K562 (cell line): Measurements from ENCODE around the gene OR8G5. TPM values are rescaled to one million over a fixed set of nuclear protein-coding genes. Genes with fewer than 3 reads are reported as not detected.

Experiments used
- ATAC-seq: fragments of 200-7000 bp; cut with Tn5 transposase; 3 replicates; pipeline ENCODE4 v1.9.1; 2020; ENCODE audit warnings: moderate library complexity
- BruUV-seq: library from RNA; stranded (reverse); fragments of 400-500 nt; replicated peaks from 2 replicates; lab custom pipeline; 2021; lab: Mats Ljungman, UMichigan
- CTCF ChIA-PET: fragments of 300-600 bp; formaldehyde crosslinking; extraction: SDS; loops from one replicate; lab custom pipeline; 2021; ENCODE audit warnings: low intra/inter-chr PET ratio; lab: Yijun Ruan, JAX
- POLR2A ChIA-PET: fragments of 300-600, 350-650 bp; sonication (Branson Sonifier 250); formaldehyde crosslinking; extraction: SDS; loops from one replicate; lab custom pipeline; 2021; ENCODE audit warnings: antibody characterized with exemption, inconsistent platforms; lab: Yijun Ruan, JAX
- DNase-seq, 4 experiments: peaks; one replicate each; pipeline versions ENCODE4 v3.0.0 to v3.0.0-alpha.2; 2011 to 2018; ENCODE audit warnings: low spot score in 3 of 4, mixed read lengths in 3 of 4; ENCODE audit errors: extremely low read depth in 1 of 4
- FAIRE-seq: peaks from 2 replicates; lab custom pipeline; 2011; peaks lifted over from hg19 to GRCh38; lab: Jason Lieb, UNC
- H2AFZ ChIP-seq: 2 replicates; pipeline ENCODE4 v1.6.0; 2011; ENCODE audit warnings: low read depth, low read length, control low read depth, inconsistent platforms
- H3K27ac ChIP-seq: fragments of 200-600 bp; 3 replicates; pipeline ENCODE4 v1.8.0; 2011; ENCODE audit warnings: low read depth, mild to moderate bottlenecking, control low read depth, inconsistent platforms, low read length, moderate library complexity, mixed read lengths; ENCODE audit errors: extremely low read depth
- H3K27me3 ChIP-seq, 2 experiments: fragments of 300-600 bp in 1 of 2; 2 replicates in 1 of 2; 3 replicates in 1 of 2; pipeline versions ENCODE4 v1.6.0 to v1.8.0; 2011; ENCODE audit warnings: inconsistent platforms in 2 of 2, low read length in 2 of 2, mild to moderate bottlenecking in 1 of 2, mixed read lengths in 1 of 2, moderate library complexity in 1 of 2; ENCODE audit not compliant: control insufficient read depth in 2 of 2, insufficient read depth in 2 of 2
- H3K36me3 ChIP-seq: fragments of 300-600 bp; 3 replicates; pipeline ENCODE4 v1.8.0; 2011; ENCODE audit warnings: mild to moderate bottlenecking, low read length, inconsistent platforms; ENCODE audit not compliant: control insufficient read depth, insufficient read depth
- H3K4me1 ChIP-seq, 2 experiments: fragments of 200-600 bp in 1 of 2; replicated peaks in 1 of 2; 2 replicates in 1 of 2; 3 replicates in 1 of 2; pipeline versions ENCODE4 v1.5.1 to v1.8.0; 2011; ENCODE audit warnings: inconsistent platforms in 2 of 2, low read length in 2 of 2, mild to moderate bottlenecking in 1 of 2, mixed read lengths in 1 of 2, moderate library complexity in 1 of 2; ENCODE audit not compliant: control insufficient read depth in 2 of 2, insufficient read depth in 2 of 2
- H3K4me2 ChIP-seq: 2 replicates; pipeline ENCODE4 v1.6.1; 2011; ENCODE audit warnings: low read length, control low read depth, inconsistent platforms, mixed read lengths; ENCODE audit not compliant: insufficient read depth
- H3K4me3 ChIP-seq: fragments of 200-600 bp; sonication (generic), shearing (Covaris generic); 2 replicates; pipeline ENCODE4 v1.5.1; 2016; ENCODE audit warnings: control low read depth, inconsistent platforms
- H3K79me2 ChIP-seq: fragments of 200-600 bp; 3 replicates; pipeline ENCODE4 v1.8.0; 2011; ENCODE audit warnings: low read length, inconsistent platforms; ENCODE audit not compliant: control insufficient read depth, insufficient read depth
- H3K9ac ChIP-seq, 2 experiments: 2 replicates each; pipeline versions ENCODE4 v1.6.0 to v1.6.1; 2011; ENCODE audit warnings: low read depth in 2 of 2, low read length in 2 of 2, control low read depth in 1 of 2, inconsistent platforms in 1 of 2, mild to moderate bottlenecking in 1 of 2, mixed read lengths in 1 of 2; ENCODE audit not compliant: insufficient read depth in 1 of 2
- H3K9me1 ChIP-seq: one replicate; pipeline ENCODE4 v1.6.0; 2011; ENCODE audit warnings: inconsistent platforms, mild to moderate bottlenecking, low read length, moderate library complexity; ENCODE audit not compliant: control insufficient read depth, insufficient read depth
- H3K9me3 ChIP-seq: replicated peaks from 2 replicates; pipeline ENCODE4 v1.5.1; 2011; ENCODE audit warnings: low read depth, low read length, inconsistent platforms; ENCODE audit not compliant: control insufficient read depth, insufficient read depth
- H4K20me1 ChIP-seq: replicated peaks from 2 replicates; pipeline ENCODE4 v1.6.1; 2011; ENCODE audit warnings: low read length, inconsistent platforms, mixed read lengths; ENCODE audit not compliant: control insufficient read depth, insufficient read depth
- CBFA2T3 ChIP-seq: fragments of 450-650 bp; IDR thresholded peaks from 2 replicates; pipeline ENCODE4 v1.6.1; 2017
- CBX1 ChIP-seq: sonication (generic); IDR thresholded peaks from 2 replicates; pipeline ENCODE4 v1.6.1; 2016; ENCODE audit warnings: antibody characterized with exemption, low read depth, mild to moderate bottlenecking
- CEBPZ ChIP-seq: fragments of 150-350 bp; IDR thresholded peaks from 2 replicates; pipeline ENCODE4 v1.6.1; 2014; ENCODE audit warnings: low read depth, mild to moderate bottlenecking, low read length, borderline replicate concordance
- CREB3 ChIP-seq: fragments of 450-650 bp; conservative IDR thresholded peaks from 2 replicates; pipeline ENCODE4 v1.6.1; 2016; ENCODE audit warnings: missing genetic modification characterization, low read depth, mild to moderate bottlenecking, missing compliant biosample characterization, moderate library complexity
- EP300 ChIP-seq: IDR thresholded peaks from 2 replicates; pipeline ENCODE4 v1.6.1; 2012; ENCODE audit warnings: low read length, improper control_type of control experiment
- FOSL1 ChIP-seq: fragments of 200-800 bp; sonication (Bioruptor generic); conservative IDR thresholded peaks from 2 replicates; pipeline ENCODE4 v1.6.1; 2016; ENCODE audit warnings: missing genetic modification characterization, missing compliant biosample characterization
- HES1 ChIP-seq: fragments of 450-650 bp; IDR thresholded peaks from 2 replicates; pipeline ENCODE4 v1.6.1; 2016; ENCODE audit warnings: low read depth, mild to moderate bottlenecking, moderate library complexity
- HMG20A ChIP-seq: fragments of 450-650 bp; formaldehyde crosslinking; conservative IDR thresholded peaks from 2 replicates; pipeline ENCODE4 v1.4.0; 2020; ENCODE audit warnings: mild to moderate bottlenecking, mixed read lengths
- HSF4 ChIP-seq: fragments of 250-450 bp; sonication (Bioruptor Pico); IDR thresholded peaks from 2 replicates; pipeline ENCODE4 v2.1.2; 2022; ENCODE audit warnings: mild to moderate bottlenecking, moderate library complexity, borderline replicate concordance
- JUN ChIP-seq, 2 experiments: sonication (generic) in 1 of 2; formaldehyde crosslinking in 1 of 2; IDR thresholded peaks; 2 replicates each; pipeline versions ENCODE4 v1.6.1 to v1.8.0; 2012 to 2022; ENCODE audit warnings: borderline replicate concordance in 2 of 2, mild to moderate bottlenecking in 2 of 2, improper control_type of control experiment in 1 of 2, low read depth in 1 of 2, low read length in 1 of 2, missing genetic modification reagents in 1 of 2
- KLF10 ChIP-seq: fragments of 250-450 bp; sonication (Bioruptor Pico); IDR thresholded peaks from 2 replicates; pipeline ENCODE4 v1.6.1; 2021; ENCODE audit warnings: matching md5 sums
- MTA1 ChIP-seq: fragments of 450-650 bp; IDR thresholded peaks from 2 replicates; pipeline ENCODE4 v1.6.1; 2017; ENCODE audit warnings: borderline replicate concordance
- POLR3A ChIP-seq: IDR thresholded peaks from 2 replicates; pipeline ENCODE4 v1.6.1; 2011; ENCODE audit warnings: borderline replicate concordance, mild to moderate bottlenecking, moderate library complexity; ENCODE audit not compliant: insufficient read length, insufficient read depth; ENCODE audit errors: extremely low read depth
- TEAD4 ChIP-seq, 2 experiments: sonication (generic) in 1 of 2; formaldehyde crosslinking in 1 of 2; IDR thresholded peaks; 2 replicates each; pipeline versions ENCODE4 v1.6.1 to v1.8.0; 2012 to 2022; ENCODE audit warnings: borderline replicate concordance in 1 of 2, inconsistent platforms in 1 of 2, low read length in 1 of 2, mild to moderate bottlenecking in 1 of 2, missing genetic modification reagents in 1 of 2
- ZNF57 ChIP-seq: fragments of 450-650 bp; formaldehyde crosslinking; IDR thresholded peaks from 2 replicates; pipeline ENCODE4 v1.4.0; 2020; ENCODE audit warnings: mild to moderate bottlenecking, moderate library complexity
- WGBS: fragments of 100-300 bp; shearing (Covaris generic); methylation state at CpG from one replicate; pipeline ENCODE4 v1.1.6; 2016; ENCODE audit warnings: low coverage, mixed read lengths; ENCODE audit not compliant: insufficient coverage; ENCODE audit errors: missing lambda C conversion rate; 5-methylcytosine and 5-hydroxymethylcytosine counted together
- in situ Hi-C: fragments of 300-500 bp; cut with MboI; formaldehyde crosslinking; loops from 4 replicates; pipeline ENCODE4 v1.15.0; 2018; ENCODE audit warnings: inconsistent platforms, mixed read lengths
- intact Hi-C: fragments of 100-400 bp; cut with micrococcal nuclease; formaldehyde crosslinking; loops from 2 replicates; pipeline ENCODE4 v1.14.2; 2022
- polyA plus RNA-seq, 8 experiments: library from polyadenylated mRNA; depleted of rRNA in 4 of 8; stranded (reverse) in 5 of 8; unstranded in 3 of 8; fragments of >200 nt; fragmentation: Nextera tagmentation in 2 of 8; fragmentation: Illumina TruSeq in 1 of 8; extraction: Ambion mirVana in 2 of 8; extraction: Trizol in 1 of 8; gene quantifications; 2 replicates each; pipeline versions ENCODE4 v1.2.1 to v1.2.3, GENCODE V29; 2011 to 2014; ENCODE audit warnings: inconsistent platforms in 1 of 8, missing spikeins in 1 of 8
- total RNA-seq, 7 experiments: library from RNA; depleted of rRNA in 6 of 7; stranded (reverse); fragments of >200 nt in 6 of 7; fragmentation: Illumina TruSeq in 2 of 7; extraction: Trizol in 2 of 7; gene quantifications; 2 replicates each; pipeline versions ENCODE4 v1.2.1 to v1.2.3, GENCODE V29; 2011 to 2021; ENCODE audit warnings: low replicate concordance in 1 of 7

Gene OR8G5
- total and polyA plus RNA-seq, 9 of the 15 experiments (the other 6 are each of a cell fraction or from before 2014, with no cell fraction given) = 0.18 to 3.8 (median 1.7) TPM

- FAIRE-seq = peak; percentile 37
- peaks cover 3% of the 10 kb centered on the region; the same call in 1 of the 3 replicates for H3K36me3 ChIP-seq
- DNase-seq = no peak
- no peak for ATAC-seq
- H3K9me1 ChIP-seq = no peaks in the 10 kb centered on the region
- in situ Hi-C loops = no loop called here
- H4K20me1 ChIP-seq = no peaks in the 10 kb centered on the region
- H2AFZ ChIP-seq = no peak overlapping the region
- TF ChIP-seq MTA1 (no peak), HSF4 (CRISPR knock-in tag) (no peak), KLF10 (CRISPR knock-in tag) (no peak), TEAD4 (IDR thresholded peaks at IDR 0.05; ENCODE audit: low read length) (no peak), TEAD4 (CRISPR knock-in tag; IDR thresholded peaks at IDR 0.05; ENCODE audit: borderline replicate concordance) (no peak), JUN (IDR thresholded peaks at IDR 0.05; ENCODE audit: borderline replicate concordance, low read depth, low read length) (no peak), JUN (CRISPR knock-in tag; IDR thresholded peaks at IDR 0.05; ENCODE audit: borderline replicate concordance) (no peak), HES1 (no peak), CBFA2T3 (peak; percentile 29), CBX1 (no peak), CREB3 (tag) (no peak), POLR3A (no peak), FOSL1 (tag) (peak; percentile 53), EP300 (peak; percentile 20; the same call in 1 of the 2 replicates), HMG20A (no peak), ZNF57 (CRISPR knock-in tag) (no peak), CEBPZ (no peak)
- 48% methylated on average over 2 of the region's 2 CpGs for WGBS
- POLR2A ChIA-PET = interaction anchor here (0.6 to 1.4 kb wide), 3 partner anchors 9 to 205 kb away, joined by 3 to 4 read pairs (median 4); no protein-coding TSS in a partner anchor
- CTCF ChIA-PET = no interaction called here
- intact Hi-C loops = no loop called here
- H3K27ac ChIP-seq = no peak overlapping the region
- H3K27me3 ChIP-seq = no peaks in the 10 kb centered on the region
- peaks cover 6 to 19% of the 10 kb centered on the region in 2 experiments for H3K4me1 ChIP-seq
- H3K79me2 ChIP-seq = no peaks in the 10 kb centered on the region
- no TSS peak for BruUV-seq
- H3K4me3 ChIP-seq = no peak overlapping the region
- H3K4me2 ChIP-seq = no peak overlapping the region
- peaks cover 5% of the 10 kb centered on the region; the same call in 1 of the 2 replicates for H3K9me3 ChIP-seq
- H3K9ac ChIP-seq = no peak overlapping the region
Observed at GRCh38 chr11:124274000-124274399, 17.8 kb downstream of the OR8G5 start.
